Measurements from ENCODE around the gene NUP160.
A peak's percentile ranks its signal among the peaks of the same experiment; 100 is the strongest.
"Not testable (repeated sequence)": the region's sequence is repeated elsewhere in the genome, so short reads cannot be mapped to it uniquely, and the experiment has no call there.

NUP160 gene

GRCh38 chr11:47847892-47848699 lies at the start of gene NUP160:
Gene NUP160 (minus strand): TSS chr11:47848350. CDS start chr11:47848318, 32 bp downstream.
- DNase-seq: peak; percentile 92

GRCh38 chr11:47896199-47896598 lies 48.0 kb upstream of the NUP160 start:
- no peak for DNase-seq

- no peak for DNase-seq
Observed at GRCh38 chr11:47895035-47895434, 46.9 kb upstream of the NUP160 start.

GRCh38 chr11:47892546-47893276 lies 44.6 kb upstream of the NUP160 start:
- not testable (repeated sequence) for DNase-seq

GRCh38 chr11:47891886-47892285 lies 43.7 kb upstream of the NUP160 start:
- DNase-seq: no peak

GRCh38 chr11:47889714-47890441 lies 41.7 kb upstream of the NUP160 start:
- no peak for DNase-seq

GRCh38 chr11:47887910-47888569 lies 39.9 kb upstream of the NUP160 start:
- DNase-seq: no peak

GRCh38 chr11:47886096-47886495 lies 37.9 kb upstream of the NUP160 start:
- DNase-seq: peak; percentile 72

GRCh38 chr11:47882437-47882836 lies 34.3 kb upstream of the NUP160 start:
- not testable (repeated sequence) for DNase-seq

- no peak for DNase-seq
Observed at GRCh38 chr11:47881145-47881544, 33.0 kb upstream of the NUP160 start.

- DNase-seq: no peak
Observed at GRCh38 chr11:47879259-47880158, 31.4 kb upstream of the NUP160 start.

- DNase-seq: not testable (repeated sequence)
Observed at GRCh38 chr11:47875858-47876257, 27.7 kb upstream of the NUP160 start.

GRCh38 chr11:47870404-47870803 lies 22.3 kb upstream of the NUP160 start:
- DNase-seq: no peak

GRCh38 chr11:47869544-47870393 lies 21.6 kb upstream of the NUP160 start:
- DNase-seq: no peak

GRCh38 chr11:47867823-47868222 lies 19.7 kb upstream of the NUP160 start:
- DNase-seq: no peak

- not testable (repeated sequence) for DNase-seq
Observed at GRCh38 chr11:47866892-47867291, 18.7 kb upstream of the NUP160 start.

GRCh38 chr11:47864901-47865300 lies 16.8 kb upstream of the NUP160 start:
- DNase-seq: no peak

- no peak for DNase-seq
Observed at GRCh38 chr11:47863898-47864430, 15.8 kb upstream of the NUP160 start.

GRCh38 chr11:47863189-47863897 lies 15.2 kb upstream of the NUP160 start:
- DNase-seq: peak; percentile 30

GRCh38 chr11:47861728-47862127 lies 13.6 kb upstream of the NUP160 start:
- no peak for DNase-seq

All from femur (tissue), 1 donor.